ENCODE data around the gene CDK14.

Gene CDK14

GRCh38 chr7:90593205-90593604, 2.9 kb upstream of the CDK14 start:
- no peaks in the 10 kb centered on the region for H3K36me3 ChIP-seq (ENCODE audit: insufficient read depth, low read length)
- no peaks in the 10 kb centered on the region for H3K27me3 ChIP-seq (ENCODE audit: insufficient read depth, low read length, poor library complexity)
- no peak overlapping the region for H3K4me2 ChIP-seq (ENCODE audit: insufficient read depth, low read length)
- no peaks in the 10 kb centered on the region for H4K20me1 ChIP-seq (ENCODE audit: insufficient read depth, low read length)
- H3K79me2 ChIP-seq (ENCODE audit: insufficient read depth, low read length), result no peaks in the 10 kb centered on the region
- no peak for DNase-seq
- no peak for ATAC-seq (ENCODE audit: insufficient read depth, low read depth)
- no peak overlapping the region for H3K4me3 ChIP-seq (ENCODE audit: low read depth in 1 of 2, low read length in 2 of 2)
- H3K9me3 ChIP-seq (ENCODE audit: insufficient read depth, low read length, severe bottlenecking), result no peaks in the 10 kb centered on the region
- H2AFZ ChIP-seq (ENCODE audit: low read depth, low read length), result no peak overlapping the region
- H3K9ac ChIP-seq (ENCODE audit: low read depth, low read length), result no peak overlapping the region
- H3K27ac ChIP-seq (ENCODE audit: low read length), result no peak overlapping the region
- no peaks in the 10 kb centered on the region for H3K4me1 ChIP-seq (ENCODE audit: insufficient read depth, low read length)
- TF ChIP-seq EZH2 (IDR thresholded peaks at IDR 0.05; ENCODE audit: borderline replicate concordance, low read depth, low read length, severe bottlenecking) (no peak), CTCF (IDR thresholded peaks at IDR 0.05; ENCODE audit: borderline replicate concordance, extremely low read depth, low read length, poor library complexity, severe bottlenecking) (no peak)

GRCh38 chr7:90594751-90595317, 1.3 kb upstream of the CDK14 start:
- H4K20me1 ChIP-seq (ENCODE audit: insufficient read depth, low read length), result no peaks in the 10 kb centered on the region
- H3K4me2 ChIP-seq (ENCODE audit: insufficient read depth, low read length), result no peak overlapping the region
- no peaks in the 10 kb centered on the region for H3K79me2 ChIP-seq (ENCODE audit: insufficient read depth, low read length)
- H3K27me3 ChIP-seq (ENCODE audit: insufficient read depth, low read length, poor library complexity), result no peaks in the 10 kb centered on the region
- H3K9me3 ChIP-seq (ENCODE audit: insufficient read depth, low read length, severe bottlenecking), result no peaks in the 10 kb centered on the region
- no peak overlapping the region for H3K9ac ChIP-seq (ENCODE audit: low read depth, low read length)
- no peak overlapping the region for H3K27ac ChIP-seq (ENCODE audit: low read length)
- TF ChIP-seq CTCF (IDR thresholded peaks at IDR 0.05; ENCODE audit: borderline replicate concordance, extremely low read depth, low read length, poor library complexity, severe bottlenecking) (no peak), EZH2 (IDR thresholded peaks at IDR 0.05; ENCODE audit: borderline replicate concordance, low read depth, low read length, severe bottlenecking) (no peak)
- H3K36me3 ChIP-seq (ENCODE audit: insufficient read depth, low read length), result no peaks in the 10 kb centered on the region
- no peak overlapping the region for H2AFZ ChIP-seq (ENCODE audit: low read depth, low read length)
- no peak for DNase-seq
- H3K4me3 ChIP-seq (ENCODE audit: low read depth in 1 of 2, low read length in 2 of 2), result no peak overlapping the region
- no peak for ATAC-seq (ENCODE audit: insufficient read depth, low read depth)
- H3K4me1 ChIP-seq (ENCODE audit: insufficient read depth, low read length), result no peaks in the 10 kb centered on the region

GRCh38 chr7:90595342-90595800, 750 bp upstream of the CDK14 start:
- Histone ChIP-seq H3K27me3 (ENCODE audit: insufficient read depth, low read length, poor library complexity) (no peaks in the 10 kb centered on the region), H3K9me3 (ENCODE audit: insufficient read depth, low read length, severe bottlenecking) (no peaks in the 10 kb centered on the region), H3K9ac (ENCODE audit: low read depth, low read length) (no peak overlapping the region), H4K20me1 (ENCODE audit: insufficient read depth, low read length) (no peaks in the 10 kb centered on the region), H2AFZ (ENCODE audit: low read depth, low read length) (no peak overlapping the region), H3K36me3 (ENCODE audit: insufficient read depth, low read length) (no peaks in the 10 kb centered on the region), H3K79me2 (ENCODE audit: insufficient read depth, low read length) (no peaks in the 10 kb centered on the region), H3K4me3 (ENCODE audit: low read depth in 1 of 2, low read length in 2 of 2) (no peak overlapping the region), H3K4me1 (ENCODE audit: insufficient read depth, low read length) (no peaks in the 10 kb centered on the region), H3K4me2 (ENCODE audit: insufficient read depth, low read length) (no peak overlapping the region), H3K27ac (ENCODE audit: low read length) (no peak overlapping the region)
- ATAC-seq (ENCODE audit: insufficient read depth, low read depth) (no peak), DNase-seq (no peak)
- TF ChIP-seq EZH2 (IDR thresholded peaks at IDR 0.05; ENCODE audit: borderline replicate concordance, low read depth, low read length, severe bottlenecking), result no peak
- no peak for TF ChIP-seq CTCF (IDR thresholded peaks at IDR 0.05; ENCODE audit: borderline replicate concordance, extremely low read depth, low read length, poor library complexity, severe bottlenecking)

All from DND-41 (cell line).